GM12878 (cell line): Measurements from ENCODE around the gene FGGY. TPM values are rescaled to one million over a fixed set of nuclear protein-coding genes. Genes with fewer than 3 reads are reported as not detected.

ENCODE experiments used
- ATAC-seq: fragments of 200-7000 bp; cut with Tn5 transposase; 3 replicates; pipeline ENCODE4 v1.9.1; 2020; ENCODE audit warnings: mild to moderate bottlenecking, moderate library complexity
- BruUV-seq: library from RNA; stranded (reverse); fragments of 400-500 nt; replicated peaks from 2 replicates; lab custom pipeline; 2021; lab: Mats Ljungman, UMichigan
- CTCF ChIA-PET: fragments of 300-600 bp; sonication (Branson Sonifier 250); formaldehyde crosslinking; extraction: SDS; loops from one replicate; lab custom pipeline; 2021; ENCODE audit warnings: inconsistent platforms; lab: Yijun Ruan, JAX
- POLR2A ChIA-PET: fragments of 350-600 bp; formaldehyde crosslinking; extraction: SDS; loops from one replicate; lab custom pipeline; 2021; ENCODE audit warnings: inconsistent platforms; lab: Charles Lee
- RAD21 ChIA-PET: fragments of 300-600 bp; sonication (Branson Sonifier 250); formaldehyde crosslinking; loops from one replicate; lab custom pipeline; 2023; ENCODE audit warnings: antibody characterized with exemption; ENCODE audit not compliant: unreplicated experiment; lab: Charles Lee
- SMC1A ChIA-PET: fragments of 300-600 bp; sonication (Branson Sonifier 250); formaldehyde crosslinking; loops from one replicate; lab custom pipeline; 2023; ENCODE audit not compliant: unreplicated experiment, uncharacterized antibody; lab: Charles Lee
- DNase-seq: peaks from one replicate; pipeline ENCODE4 v3.0.0-alpha.2; 2011; ENCODE audit warnings: low read depth, low spot score
- FAIRE-seq: peaks from 3 replicates; lab custom pipeline; 2011; peaks lifted over from hg19 to GRCh38; lab: Jason Lieb, UNC
- H2AFZ ChIP-seq: 2 replicates; pipeline ENCODE4 v1.6.0; 2011; ENCODE audit warnings: low read depth, low read length, control low read depth; ENCODE audit not compliant: control insufficient read depth
- H3K27ac ChIP-seq: 2 replicates; pipeline ENCODE4 v1.5.1; 2011; ENCODE audit warnings: control low read depth; ENCODE audit not compliant: control insufficient read depth, insufficient read depth
- H3K27me3 ChIP-seq, 2 experiments: replicated peaks in 1 of 2; 2 replicates each; pipeline versions ENCODE4 v1.6.0 to v1.6.1; 2011; ENCODE audit warnings: low read length in 1 of 2; ENCODE audit not compliant: control insufficient read depth in 2 of 2, insufficient read depth in 2 of 2
- H3K36me3 ChIP-seq, 2 experiments: 2 replicates each; pipeline ENCODE4 v1.5.1; 2011; ENCODE audit warnings: low read length in 1 of 2; ENCODE audit not compliant: control insufficient read depth in 2 of 2, insufficient read depth in 2 of 2
- H3K4me1 ChIP-seq: 2 replicates; pipeline ENCODE4 v1.6.1; 2011; ENCODE audit warnings: mild to moderate bottlenecking, low read length, moderate library complexity, mixed read lengths; ENCODE audit not compliant: control insufficient read depth, insufficient read depth
- H3K4me2 ChIP-seq: 2 replicates; pipeline ENCODE4 v1.6.0; 2011; ENCODE audit warnings: control low read depth; ENCODE audit not compliant: control insufficient read depth, insufficient read depth
- H3K4me3 ChIP-seq: fragments of 200-600 bp; sonication (generic); 2 replicates; pipeline ENCODE4 v1.5.1; 2016
- H3K79me2 ChIP-seq: 2 replicates; pipeline ENCODE4 v1.6.0; 2011; ENCODE audit warnings: low read length; ENCODE audit not compliant: control insufficient read depth, insufficient read depth
- H3K9ac ChIP-seq: 2 replicates; pipeline ENCODE4 v1.8.0; 2011; ENCODE audit warnings: low read length, control low read depth, mixed read lengths; ENCODE audit not compliant: control insufficient read depth, insufficient read depth
- H3K9me3 ChIP-seq: replicated peaks from 3 replicates; pipeline ENCODE4 v1.5.1; 2011; ENCODE audit warnings: mild to moderate bottlenecking, low read length; ENCODE audit not compliant: control insufficient read depth, insufficient read depth
- H4K20me1 ChIP-seq: 2 replicates; pipeline ENCODE4 v1.6.0; 2011; ENCODE audit not compliant: control insufficient read depth, insufficient read depth
- CBX5 ChIP-seq: sonication (generic); IDR thresholded peaks from 2 replicates; pipeline ENCODE4 v1.6.1; 2016; ENCODE audit warnings: low read depth, moderate library complexity, mild to moderate bottlenecking, inconsistent platforms
- CHD1 ChIP-seq: IDR thresholded peaks from 2 replicates; pipeline ENCODE4 v1.6.1; 2012; ENCODE audit warnings: low read depth, low read length, improper control_type of control experiment
- KLF5 ChIP-seq: fragments of 450-650 bp; IDR thresholded peaks from 2 replicates; pipeline ENCODE4 v1.6.1; 2014; ENCODE audit warnings: mild to moderate bottlenecking; ENCODE audit not compliant: partially characterized antibody
- NBN ChIP-seq: fragments of 450-650 bp; IDR thresholded peaks from 2 replicates; pipeline ENCODE4 v1.6.1; 2016
- NFYB ChIP-seq: IDR thresholded peaks from 2 replicates; pipeline ENCODE4 v1.6.1; 2011; ENCODE audit warnings: low read depth, mild to moderate bottlenecking, low read length, improper control_type of control experiment, moderate library complexity; ENCODE audit not compliant: insufficient read depth
- NR2C1 ChIP-seq: fragments of 450-650 bp; IDR thresholded peaks from 2 replicates; pipeline ENCODE4 v1.6.1; 2017; ENCODE audit warnings: antibody characterized with exemption, mild to moderate bottlenecking, moderate library complexity
- NRF1 ChIP-seq: conservative IDR thresholded peaks from 2 replicates; pipeline ENCODE4 v1.6.1; 2011; ENCODE audit warnings: mild to moderate bottlenecking, low read depth, low read length, improper control_type of control experiment
- POLR2A ChIP-seq: IDR thresholded peaks from 2 replicates; pipeline ENCODE4 v1.6.1; 2011; ENCODE audit warnings: low read depth, mild to moderate bottlenecking, low read length
- RAD51 ChIP-seq: fragments of 450-650 bp; IDR thresholded peaks from 2 replicates; pipeline ENCODE4 v1.6.1; 2016; ENCODE audit warnings: moderate library complexity, mild to moderate bottlenecking, inconsistent platforms
- RELA ChIP-seq: fragments of 450-650 bp; IDR thresholded peaks from 2 replicates; pipeline ENCODE4 v1.8.0; 2014; ENCODE audit warnings: borderline replicate concordance; ENCODE audit not compliant: partially characterized antibody
- RFX5 ChIP-seq: IDR thresholded peaks from 2 replicates; pipeline ENCODE4 v1.6.1; 2011; ENCODE audit warnings: low read depth, low read length, improper control_type of control experiment
- SMAD5 ChIP-seq: IDR thresholded peaks from 2 replicates; pipeline ENCODE4 v1.6.1; 2016; ENCODE audit warnings: antibody characterized with exemption, low read depth
- SPI1 ChIP-seq: IDR thresholded peaks from 2 replicates; pipeline ENCODE4 v1.6.1; 2011; ENCODE audit warnings: low read depth, mild to moderate bottlenecking, low read length, moderate library complexity, borderline replicate concordance; ENCODE audit not compliant: insufficient read depth
- YBX1 ChIP-seq: fragments of 450-650 bp; IDR thresholded peaks from 2 replicates; pipeline ENCODE4 v1.6.1; 2016; ENCODE audit warnings: antibody characterized with exemption
- ZNF217 ChIP-seq: fragments of 450-650 bp; IDR thresholded peaks from 2 replicates; pipeline ENCODE4 v1.6.1; 2017; ENCODE audit warnings: antibody characterized with exemption, mild to moderate bottlenecking
- ZNF622 ChIP-seq: fragments of 450-650 bp; IDR thresholded peaks from 2 replicates; pipeline ENCODE4 v1.6.1; 2017; ENCODE audit warnings: mild to moderate bottlenecking, inconsistent platforms
- ZSCAN29 ChIP-seq: fragments of 450-650 bp; IDR thresholded peaks from 2 replicates; pipeline ENCODE4 v1.6.1; 2017; ENCODE audit warnings: mild to moderate bottlenecking, moderate library complexity
- WGBS: methylation state at CpG from one replicate; pipeline ENCODE4 v1.1.6; 2016; ENCODE audit warnings: low lambda C conversion rate; ENCODE audit not compliant: insufficient replicate concordance, insufficient coverage; ENCODE audit errors: missing lambda C conversion rate; 5-methylcytosine and 5-hydroxymethylcytosine counted together
- in situ Hi-C: fragments of 300-500 bp; cut with MboI; formaldehyde crosslinking; loops from 9 replicates; pipeline ENCODE4 v1.14.3; 2018; ENCODE audit warnings: mixed read lengths
- intact Hi-C: fragments of 100-400 bp; cut with micrococcal nuclease; formaldehyde crosslinking; loops from one replicate; pipeline ENCODE4 v1.14.2; 2022; ENCODE audit not compliant: unreplicated experiment
- polyA plus RNA-seq, 11 experiments: library from polyadenylated mRNA; depleted of rRNA in 4 of 11; unstranded in 6 of 11; stranded (reverse) in 5 of 11; fragments of >200 nt; fragmentation: Nextera tagmentation in 4 of 11; fragmentation: Illumina TruSeq in 1 of 11; extraction: Ambion mirVana in 4 of 11; extraction: Trizol in 1 of 11; gene quantifications; 1 replicate in 1 of 11; 2 replicates in 10 of 11; pipeline versions ENCODE4 v1.2.1 to v1.2.3, GENCODE V29; 2011 to 2016; ENCODE audit warnings: inconsistent platforms in 2 of 11, missing spikeins in 2 of 11, low read depth in 1 of 11
- total RNA-seq, 4 experiments: library from RNA; depleted of rRNA in 3 of 4; stranded (reverse); fragments of >200 nt in 3 of 4; fragmentation: Illumina TruSeq in 1 of 4; extraction: Trizol in 1 of 4; gene quantifications; 2 replicates each; pipeline versions ENCODE4 v1.2.1 to v1.2.3, GENCODE V29; 2013 to 2021
- TF ChIP-seq, protein P1 (sequence below), 3 experiments: IDR thresholded peaks in 2 of 3; conservative IDR thresholded peaks in 1 of 3; 2 replicates each; pipeline ENCODE4 v1.5.1; 2011; ENCODE audit warnings: low read depth in 3 of 3, low read length in 3 of 3, mild to moderate bottlenecking in 3 of 3, control low read depth in 2 of 3, moderate library complexity in 2 of 3, inconsistent platforms in 1 of 3, mixed read lengths in 1 of 3; ENCODE audit not compliant: control insufficient read depth in 2 of 3, insufficient read depth in 1 of 3; ENCODE audit errors: extremely low read depth in 1 of 3
- TF ChIP-seq, protein P2 (sequence below): fragments of 450-650 bp; IDR thresholded peaks from 2 replicates; pipeline ENCODE4 v1.6.1; 2017; ENCODE audit warnings: mild to moderate bottlenecking, low read depth, inconsistent platforms; ENCODE audit not compliant: poor library complexity, severe bottlenecking
- TF ChIP-seq, protein P3 (sequence below): IDR thresholded peaks from 2 replicates; pipeline ENCODE4 v1.6.1; 2012; ENCODE audit warnings: low read length, inconsistent platforms

FGGY gene
- total and polyA plus RNA-seq, 10 of the 15 experiments (the other 5 are each of a cell fraction or from before 2014, with no cell fraction given) = 6.2 to 11.9 (median 7.5) TPM

GRCh38 chr1:59397139-59397858 is 100.4 kb downstream of the FGGY start (continued):
- TF ChIP-seq KLF5 = no peak
- TF ChIP-seq CHD1 = no peak

DNA sequence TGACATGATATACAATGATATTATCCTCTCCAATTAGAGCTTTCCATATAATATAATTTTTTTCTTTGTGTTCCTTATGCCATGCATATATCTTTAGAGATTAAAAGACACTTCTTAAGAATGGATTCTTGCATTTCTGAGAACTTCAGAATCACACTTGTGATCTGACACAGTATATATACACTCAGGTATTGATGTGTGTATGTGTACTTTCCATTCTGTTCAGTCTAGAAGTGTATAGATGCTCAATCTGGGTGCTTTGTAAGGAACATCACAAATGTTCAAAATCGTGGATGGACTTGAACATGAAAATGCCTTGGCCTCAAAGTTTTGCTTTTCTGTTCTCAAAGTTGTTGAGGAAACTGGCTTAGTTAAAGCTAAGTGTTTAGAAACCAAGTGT is 102.7 kb downstream of the FGGY start:
- no peaks in the 10 kb centered on the region for H3K27me3 ChIP-seq
- no peaks in the 10 kb centered on the region for H4K20me1 ChIP-seq
- FAIRE-seq (no peak), ATAC-seq (no peak), DNase-seq (no peak)
- RAD21 ChIA-PET = no interaction called here
- in situ Hi-C loops = no loop called here
- H3K36me3 ChIP-seq = no peaks in the 10 kb centered on the region
- H3K79me2 ChIP-seq = no peaks in the 10 kb centered on the region
- CTCF ChIA-PET = no interaction called here
- H3K4me2 ChIP-seq = no peak overlapping the region
- no peaks in the 10 kb centered on the region for H3K9me3 ChIP-seq
- H3K27ac ChIP-seq = no peak overlapping the region
- H2AFZ ChIP-seq = no peak overlapping the region
- WGBS = 0% methylated on average over 1 of the region's 1 CpG
- H3K4me1 ChIP-seq = no peaks in the 10 kb centered on the region
- intact Hi-C loops = no loop called here
- POLR2A ChIA-PET = no interaction called here
- no TSS peak for BruUV-seq
- H3K9ac ChIP-seq = no peak overlapping the region
- SMC1A ChIA-PET = no interaction called here
- H3K4me3 ChIP-seq = no peak overlapping the region
- no peak for TF ChIP-seq ZNF217
- TF ChIP-seq, protein P1, sequence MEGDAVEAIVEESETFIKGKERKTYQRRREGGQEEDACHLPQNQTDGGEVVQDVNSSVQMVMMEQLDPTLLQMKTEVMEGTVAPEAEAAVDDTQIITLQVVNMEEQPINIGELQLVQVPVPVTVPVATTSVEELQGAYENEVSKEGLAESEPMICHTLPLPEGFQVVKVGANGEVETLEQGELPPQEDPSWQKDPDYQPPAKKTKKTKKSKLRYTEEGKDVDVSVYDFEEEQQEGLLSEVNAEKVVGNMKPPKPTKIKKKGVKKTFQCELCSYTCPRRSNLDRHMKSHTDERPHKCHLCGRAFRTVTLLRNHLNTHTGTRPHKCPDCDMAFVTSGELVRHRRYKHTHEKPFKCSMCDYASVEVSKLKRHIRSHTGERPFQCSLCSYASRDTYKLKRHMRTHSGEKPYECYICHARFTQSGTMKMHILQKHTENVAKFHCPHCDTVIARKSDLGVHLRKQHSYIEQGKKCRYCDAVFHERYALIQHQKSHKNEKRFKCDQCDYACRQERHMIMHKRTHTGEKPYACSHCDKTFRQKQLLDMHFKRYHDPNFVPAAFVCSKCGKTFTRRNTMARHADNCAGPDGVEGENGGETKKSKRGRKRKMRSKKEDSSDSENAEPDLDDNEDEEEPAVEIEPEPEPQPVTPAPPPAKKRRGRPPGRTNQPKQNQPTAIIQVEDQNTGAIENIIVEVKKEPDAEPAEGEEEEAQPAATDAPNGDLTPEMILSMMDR (IDR thresholded peaks at IDR 0.05 in 2 of 3, conservative IDR thresholded peaks at IDR 0.05 in 1 of 3; ENCODE audit: control insufficient read depth in 2 of 3, extremely low read depth in 1 of 3, insufficient read depth in 1 of 3, low read depth in 3 of 3, low read length in 3 of 3) = no peak
- no peak for TF ChIP-seq YBX1
- TF ChIP-seq ZSCAN29 = no peak
- no peak for TF ChIP-seq NBN
- no peak for TF ChIP-seq SMAD5
- TF ChIP-seq RELA = no peak
- no peak for TF ChIP-seq CBX5
- TF ChIP-seq SPI1 = no peak
- TF ChIP-seq RAD51 = no peak
- TF ChIP-seq ZNF622 = no peak
- TF ChIP-seq, protein P2, sequence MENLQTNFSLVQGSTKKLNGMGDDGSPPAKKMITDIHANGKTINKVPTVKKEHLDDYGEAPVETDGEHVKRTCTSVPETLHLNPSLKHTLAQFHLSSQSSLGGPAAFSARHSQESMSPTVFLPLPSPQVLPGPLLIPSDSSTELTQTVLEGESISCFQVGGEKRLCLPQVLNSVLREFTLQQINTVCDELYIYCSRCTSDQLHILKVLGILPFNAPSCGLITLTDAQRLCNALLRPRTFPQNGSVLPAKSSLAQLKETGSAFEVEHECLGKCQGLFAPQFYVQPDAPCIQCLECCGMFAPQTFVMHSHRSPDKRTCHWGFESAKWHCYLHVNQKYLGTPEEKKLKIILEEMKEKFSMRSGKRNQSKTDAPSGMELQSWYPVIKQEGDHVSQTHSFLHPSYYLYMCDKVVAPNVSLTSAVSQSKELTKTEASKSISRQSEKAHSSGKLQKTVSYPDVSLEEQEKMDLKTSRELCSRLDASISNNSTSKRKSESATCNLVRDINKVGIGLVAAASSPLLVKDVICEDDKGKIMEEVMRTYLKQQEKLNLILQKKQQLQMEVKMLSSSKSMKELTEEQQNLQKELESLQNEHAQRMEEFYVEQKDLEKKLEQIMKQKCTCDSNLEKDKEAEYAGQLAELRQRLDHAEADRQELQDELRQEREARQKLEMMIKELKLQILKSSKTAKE = no peak
- no peak for TF ChIP-seq NR2C1
- TF ChIP-seq RFX5 = no peak
- TF ChIP-seq NFYB = no peak
- TF ChIP-seq POLR2A = no peak
- TF ChIP-seq, protein P3, sequence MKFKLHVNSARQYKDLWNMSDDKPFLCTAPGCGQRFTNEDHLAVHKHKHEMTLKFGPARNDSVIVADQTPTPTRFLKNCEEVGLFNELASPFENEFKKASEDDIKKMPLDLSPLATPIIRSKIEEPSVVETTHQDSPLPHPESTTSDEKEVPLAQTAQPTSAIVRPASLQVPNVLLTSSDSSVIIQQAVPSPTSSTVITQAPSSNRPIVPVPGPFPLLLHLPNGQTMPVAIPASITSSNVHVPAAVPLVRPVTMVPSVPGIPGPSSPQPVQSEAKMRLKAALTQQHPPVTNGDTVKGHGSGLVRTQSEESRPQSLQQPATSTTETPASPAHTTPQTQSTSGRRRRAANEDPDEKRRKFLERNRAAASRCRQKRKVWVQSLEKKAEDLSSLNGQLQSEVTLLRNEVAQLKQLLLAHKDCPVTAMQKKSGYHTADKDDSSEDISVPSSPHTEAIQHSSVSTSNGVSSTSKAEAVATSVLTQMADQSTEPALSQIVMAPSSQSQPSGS = no peak
- no peak for TF ChIP-seq NRF1
